ENCODE data around the gene ZNF415. TPM values are rescaled to one million over a fixed set of nuclear protein-coding genes. Genes with fewer than 3 reads are reported as not detected.

Gene ZNF415
- total and polyA plus RNA-seq, 2 donors from 2014 or later, result 8.8 to 12.0 TPM

DNA sequence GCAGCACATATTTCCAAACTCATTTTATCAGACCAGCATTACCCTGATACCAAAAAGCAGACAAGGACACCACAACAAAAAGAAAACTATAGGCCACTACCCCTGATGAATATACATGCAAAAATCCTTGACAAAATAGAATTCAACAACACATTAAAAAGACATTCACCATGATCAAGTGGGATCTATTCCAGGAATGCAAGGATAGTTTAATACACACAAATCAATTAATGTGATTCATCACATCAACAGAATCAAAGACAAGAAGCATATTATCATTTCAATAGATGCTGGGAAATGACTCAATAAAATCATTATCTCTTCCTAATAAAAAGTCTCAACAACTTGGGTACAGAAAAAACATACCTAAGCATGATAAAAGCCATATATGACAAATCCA is 14.9 kb upstream of the ZNF415 start:
- FAIRE-seq, result no peak
- no peaks in the 10 kb centered on the region for H3K4me1 ChIP-seq (ENCODE audit: control insufficient read depth in 2 of 3, insufficient read depth in 2 of 3, low read depth in 1 of 3, low read length in 3 of 3)
- no peak overlapping the region for H3K9ac ChIP-seq (ENCODE audit: low read length in 3 of 3)
- H3K27ac ChIP-seq (ENCODE audit: low read depth in 2 of 2, low read length in 2 of 2), result no peak overlapping the region
- peaks cover 0 to 28% (median 22%) of the 10 kb centered on the region in 3 donors for H3K9me3 ChIP-seq (ENCODE audit: control insufficient read depth in 2 of 3, insufficient read depth in 1 of 3, low read length in 3 of 3)
- no peaks in the 10 kb centered on the region for H3K27me3 ChIP-seq (ENCODE audit: control insufficient read depth, insufficient read depth, low read length)
- intact Hi-C loops (cut with DNase I), result no loop called here
- no peak for DNase-seq
- peaks cover 2 to 10% (median 4%) of the 10 kb centered on the region in 3 donors for H3K36me3 ChIP-seq (ENCODE audit: control insufficient read depth in 2 of 3, insufficient read depth in 3 of 3, low read length in 3 of 3)
- H3K4me3 ChIP-seq (ENCODE audit: low read length in 3 of 3), result peak overlapping the region in 1 of 3 donors; percentile 12
- no peak for TF ChIP-seq CTCF (IDR thresholded peaks at IDR 0.05; ENCODE audit: borderline replicate concordance, extremely low read depth, insufficient read depth)

- intact Hi-C loops (cut with DNase I), result no loop called here
- peaks cover 3 to 17% (median 13%) of the 10 kb centered on the region in 3 donors for H3K36me3 ChIP-seq (ENCODE audit: control insufficient read depth in 2 of 3, insufficient read depth in 3 of 3, low read length in 3 of 3)
- no peak overlapping the region for H3K4me3 ChIP-seq (ENCODE audit: low read length in 3 of 3)
- H3K9me3 ChIP-seq (ENCODE audit: control insufficient read depth in 2 of 3, insufficient read depth in 1 of 3, low read length in 3 of 3), result peaks cover 9 to 45% (median 32%) of the 10 kb centered on the region in 3 donors
- no peak overlapping the region for H3K9ac ChIP-seq (ENCODE audit: low read length in 3 of 3)
- DNase-seq, result no peak
- no peak for TF ChIP-seq CTCF (IDR thresholded peaks at IDR 0.05; ENCODE audit: borderline replicate concordance, extremely low read depth, insufficient read depth)
- H3K4me1 ChIP-seq (ENCODE audit: control insufficient read depth in 2 of 3, insufficient read depth in 2 of 3, low read depth in 1 of 3, low read length in 3 of 3), result no peaks in the 10 kb centered on the region
- H3K27me3 ChIP-seq (ENCODE audit: control insufficient read depth, insufficient read depth, low read length), result no peaks in the 10 kb centered on the region
- H3K27ac ChIP-seq (ENCODE audit: low read depth in 2 of 2, low read length in 2 of 2), result no peak overlapping the region
- FAIRE-seq, result no peak
Observed at GRCh38 chr19:53140351-53140750, 7.6 kb upstream of the ZNF415 start.

DNA sequence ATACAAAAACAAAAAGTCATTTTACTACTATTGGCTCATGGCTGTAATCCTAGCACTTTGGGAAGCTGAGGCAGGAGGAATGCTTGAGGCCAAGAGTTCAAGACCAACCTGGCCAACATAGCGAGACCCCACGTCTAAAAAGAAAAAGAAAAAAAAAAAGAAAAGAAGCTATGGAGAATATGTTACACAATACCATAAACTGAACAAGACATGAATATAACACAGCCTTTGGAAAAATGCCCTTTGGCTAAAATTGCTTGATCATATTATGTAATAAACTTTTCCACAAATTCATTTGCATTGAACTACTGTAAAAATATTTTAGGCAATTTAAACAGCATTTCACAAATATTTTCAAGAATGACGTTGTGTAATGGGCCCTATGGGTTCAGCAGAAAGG is 3.7 kb upstream of the ZNF415 start:
- DNase-seq (no peak), FAIRE-seq (no peak)
- Histone ChIP-seq H3K9me3 (ENCODE audit: control insufficient read depth in 2 of 3, insufficient read depth in 1 of 3, low read length in 3 of 3) (peaks cover 6 to 24% (median 17%) of the 10 kb centered on the region in 3 donors), H3K9ac (ENCODE audit: low read length in 3 of 3) (no peak overlapping the region), H3K27me3 (ENCODE audit: control insufficient read depth, insufficient read depth, low read length) (no peaks in the 10 kb centered on the region), H3K4me1 (ENCODE audit: control insufficient read depth in 2 of 3, insufficient read depth in 2 of 3, low read depth in 1 of 3, low read length in 3 of 3) (peaks cover 0 to 4% (median 0%) of the 10 kb centered on the region in 3 donors), H3K27ac (ENCODE audit: low read depth in 2 of 2, low read length in 2 of 2) (no peak overlapping the region), H3K36me3 (ENCODE audit: control insufficient read depth in 2 of 3, insufficient read depth in 3 of 3, low read length in 3 of 3) (peaks cover 2 to 7% (median 4%) of the 10 kb centered on the region in 3 donors), H3K4me3 (ENCODE audit: low read length in 3 of 3) (no peak overlapping the region)
- intact Hi-C loops (cut with DNase I), result no loop called here
- no peak for TF ChIP-seq CTCF (IDR thresholded peaks at IDR 0.05; ENCODE audit: borderline replicate concordance, extremely low read depth, insufficient read depth)

- H3K4me1 ChIP-seq (ENCODE audit: control insufficient read depth in 2 of 3, insufficient read depth in 2 of 3, low read depth in 1 of 3, low read length in 3 of 3), result peaks cover 0 to 6% (median 0%) of the 10 kb centered on the region in 3 donors
- no peak for TF ChIP-seq CTCF (IDR thresholded peaks at IDR 0.05; ENCODE audit: borderline replicate concordance, extremely low read depth, insufficient read depth)
- H3K27ac ChIP-seq (ENCODE audit: low read depth in 2 of 2, low read length in 2 of 2), result no peak overlapping the region
- no peaks in the 10 kb centered on the region for H3K9me3 ChIP-seq (ENCODE audit: control insufficient read depth in 2 of 3, insufficient read depth in 1 of 3, low read length in 3 of 3)
- intact Hi-C loops (cut with DNase I), result no loop called here
- FAIRE-seq (no peak), DNase-seq (no peak)
- peak overlapping the region; percentile 10 to 73 (median 22) for H3K9ac ChIP-seq (ENCODE audit: low read length in 3 of 3)
- H3K27me3 ChIP-seq (ENCODE audit: control insufficient read depth, insufficient read depth, low read length), result no peaks in the 10 kb centered on the region
- H3K4me3 ChIP-seq (ENCODE audit: low read length in 3 of 3), result peak overlapping the region; percentile 65 to 84 (median 65)
- H3K36me3 ChIP-seq (ENCODE audit: control insufficient read depth in 2 of 3, insufficient read depth in 3 of 3, low read length in 3 of 3), result no peaks in the 10 kb centered on the region
Observed at GRCh38 chr19:53131727-53132126, 983 bp downstream of the ZNF415 start.

Data from kidney (tissue), 14 donors.